CD8-positive, alpha-beta memory T cell (primary cell): ENCODE measurements around the gene WDR54. TPM values are rescaled to one million over a fixed set of nuclear protein-coding genes. Genes with fewer than 3 reads are reported as not detected.

Source experiments
- CTCF ChIA-PET: fragments of 350-600 bp; sonication (Branson Sonifier 250); formaldehyde crosslinking; loops from one replicate; lab custom pipeline; 2021; ENCODE audit warnings: antibody characterized with exemption; lab: Charles Lee
- POLR2A ChIA-PET: fragments of 350-600 bp; sonication (Branson Sonifier 250); formaldehyde crosslinking; loops from one replicate; lab custom pipeline; 2021; ENCODE audit warnings: antibody characterized with exemption; lab: Charles Lee
- DNase-seq, 5 donors: peaks; one replicate each; pipeline versions ENCODE4 v3.0.0 to v3.0.0-alpha.2; 2020 to 2022; ENCODE audit warnings: mixed read lengths in 1 of 5
- H3K27ac ChIP-seq: one replicate; pipeline ENCODE4 v1.7.0; 2013; ENCODE audit warnings: low read depth, mild to moderate bottlenecking, low read length, moderate library complexity
- H3K27me3 ChIP-seq: 2 replicates; pipeline ENCODE4 v1.7.0; 2013; ENCODE audit warnings: low read length, mild to moderate bottlenecking; ENCODE audit not compliant: insufficient read depth, poor library complexity, severe bottlenecking
- H3K36me3 ChIP-seq: 2 replicates; pipeline ENCODE4 v1.7.0; 2013; ENCODE audit warnings: mild to moderate bottlenecking, low read length, moderate library complexity; ENCODE audit not compliant: insufficient read depth
- H3K4me1 ChIP-seq: 2 replicates; pipeline ENCODE4 v1.7.0; 2013; ENCODE audit warnings: mild to moderate bottlenecking, low read length, moderate library complexity; ENCODE audit not compliant: insufficient read depth
- H3K4me3 ChIP-seq: 2 replicates; pipeline ENCODE4 v1.7.0; 2013; ENCODE audit warnings: mild to moderate bottlenecking, low read length
- H3K9me3 ChIP-seq: 2 replicates; pipeline ENCODE4 v1.7.0; 2013; ENCODE audit warnings: mild to moderate bottlenecking, low read length
- H3K27ac Mint-ChIP-seq, 8 donors: one replicate each; pipeline ENCODE4 v1.8.0; 2020 to 2021; ENCODE audit warnings: mixed read lengths in 8 of 8, mild to moderate bottlenecking in 6 of 8, inconsistent platforms in 3 of 8, moderate library complexity in 3 of 8
- H3K27me3 Mint-ChIP-seq, 2 donors: one replicate each; pipeline ENCODE4 v1.8.0; 2020 to 2021; ENCODE audit warnings: mixed read lengths in 2 of 2, mild to moderate bottlenecking in 1 of 2, moderate library complexity in 1 of 2
- H3K36me3 Mint-ChIP-seq, 3 donors: one replicate each; pipeline ENCODE4 v1.8.0; 2020 to 2021; ENCODE audit warnings: mixed read lengths in 3 of 3, inconsistent platforms in 1 of 3, mild to moderate bottlenecking in 1 of 3
- H3K4me1 Mint-ChIP-seq, 3 donors: one replicate each; pipeline ENCODE4 v1.8.0; 2020 to 2021; ENCODE audit warnings: mixed read lengths in 3 of 3, inconsistent platforms in 1 of 3, mild to moderate bottlenecking in 1 of 3
- H3K4me3 Mint-ChIP-seq, 7 donors: one replicate each; pipeline ENCODE4 v1.8.0; 2020 to 2021; ENCODE audit warnings: mixed read lengths in 7 of 7, mild to moderate bottlenecking in 6 of 7, moderate library complexity in 4 of 7, inconsistent platforms in 2 of 7
- H3K9me3 Mint-ChIP-seq, 5 donors: one replicate each; pipeline ENCODE4 v1.8.0; 2020 to 2022; ENCODE audit warnings: mixed read lengths in 5 of 5, mild to moderate bottlenecking in 3 of 5, moderate library complexity in 2 of 5, inconsistent platforms in 1 of 5
- polyA plus RNA-seq: library from polyadenylated mRNA; unstranded; fragments of 300-500 nt; fragmentation: Illumina TruSeq; gene quantifications from one replicate; pipeline ENCODE4 v1.2.3, GENCODE V29; 2021
- total RNA-seq, 2 experiments: library from RNA; stranded (reverse); gene quantifications; one replicate each; pipeline ENCODE4 v1.2.3, GENCODE V29; 2021

Gene WDR54
- total and polyA plus RNA-seq, 3 experiments from 2014 or later = 55.5 to 86.6 (median 75.5) TPM

- Histone ChIP-seq H3K4me3 (no peak overlapping the region), H3K27ac (no peak overlapping the region), H3K36me3 (no peaks in the 10 kb centered on the region), H3K27me3 (peaks cover 3% of the 10 kb centered on the region), H3K4me1 (no peaks in the 10 kb centered on the region), H3K9me3 (no peaks in the 10 kb centered on the region)
- Mint-ChIP-seq H3K4me3 (no peak overlapping the region), H3K9me3 (no peaks in the 10 kb centered on the region), H3K4me1 (no peaks in the 10 kb centered on the region), H3K27me3 (peaks cover 21 to 35% of the 10 kb centered on the region in 2 donors), H3K36me3 (no peaks in the 10 kb centered on the region), H3K27ac (no peak overlapping the region)
- POLR2A ChIA-PET = no interaction called here
- CTCF ChIA-PET = no interaction called here
- no peak for DNase-seq
Observed at GRCh38 chr2:74406035-74406434, 15.5 kb upstream of the WDR54 start.

GRCh38 chr2:74407682-74408081 is 13.8 kb upstream of the WDR54 start:
- Mint-ChIP-seq H3K9me3 (no peaks in the 10 kb centered on the region), H3K36me3 (no peaks in the 10 kb centered on the region), H3K4me3 (no peak overlapping the region), H3K27ac (no peak overlapping the region), H3K27me3 (peaks cover 25 to 41% of the 10 kb centered on the region in 2 donors), H3K4me1 (no peaks in the 10 kb centered on the region)
- ChIA-PET CTCF (interaction anchor here (1.0 kb wide), 1 partner anchor 16 kb away, joined by 3 read pairs; no protein-coding TSS in a partner anchor), POLR2A (no interaction called here)
- no peak for DNase-seq
- Histone ChIP-seq H3K27me3 (peaks cover 3% of the 10 kb centered on the region), H3K4me3 (no peak overlapping the region), H3K4me1 (no peaks in the 10 kb centered on the region), H3K9me3 (no peaks in the 10 kb centered on the region), H3K36me3 (no peaks in the 10 kb centered on the region), H3K27ac (no peak overlapping the region)

GRCh38 chr2:74413001-74413698 is 8.4 kb upstream of the WDR54 start:
- Histone ChIP-seq H3K36me3 (no peaks in the 10 kb centered on the region), H3K4me1 (peaks cover 6% of the 10 kb centered on the region), H3K27me3 (peaks cover 6% of the 10 kb centered on the region), H3K4me3 (no peak overlapping the region), H3K9me3 (no peaks in the 10 kb centered on the region), H3K27ac (no peak overlapping the region)
- Mint-ChIP-seq H3K4me3 (peak overlapping the region in 2 of 7 donors; percentile 16 to 40), H3K27ac (peak overlapping the region in 1 of 8 donors; percentile 8), H3K9me3 (no peaks in the 10 kb centered on the region), H3K4me1 (peaks cover 0 to 16% (median 4%) of the 10 kb centered on the region in 3 donors), H3K27me3 (peaks cover 23 to 36% of the 10 kb centered on the region in 2 donors), H3K36me3 (peaks cover 0 to 2% (median 0%) of the 10 kb centered on the region in 3 donors)
- CTCF ChIA-PET = interaction anchor here (1.0 kb wide), 1 partner anchor 9 kb away, joined by 3 read pairs; no protein-coding TSS in a partner anchor
- no peak for DNase-seq
- POLR2A ChIA-PET = no interaction called here

- no peak for DNase-seq
- Mint-ChIP-seq H3K4me3 (peak overlapping the region in 4 of 7 donors; percentile 50 to 74 (median 64)), H3K27me3 (peaks cover 19 to 24% of the 10 kb centered on the region in 2 donors), H3K36me3 (peaks cover 0 to 2% (median 0%) of the 10 kb centered on the region in 3 donors), H3K9me3 (no peaks in the 10 kb centered on the region), H3K27ac (peak overlapping the region in 1 of 8 donors; percentile 45), H3K4me1 (peaks cover 0 to 16% (median 4%) of the 10 kb centered on the region in 3 donors)
- ChIA-PET POLR2A (no interaction called here), CTCF (no interaction called here)
- Histone ChIP-seq H3K4me3 (peak overlapping the region; percentile 51), H3K4me1 (peaks cover 6% of the 10 kb centered on the region), H3K27ac (no peak overlapping the region), H3K36me3 (no peaks in the 10 kb centered on the region), H3K27me3 (peaks cover 6% of the 10 kb centered on the region), H3K9me3 (no peaks in the 10 kb centered on the region)
Observed at GRCh38 chr2:74414441-74414840, 7.1 kb upstream of the WDR54 start.

- peak in 1 of 5 donors; percentile 18 for DNase-seq
- ChIA-PET POLR2A (no interaction called here), CTCF (interaction anchor here (1.3 kb wide), 1 partner anchor 24 kb away, joined by 4 read pairs; no protein-coding TSS in a partner anchor)
- H3K9me3 Mint-ChIP-seq = no peaks in the 10 kb centered on the region
- H3K27me3 Mint-ChIP-seq = peaks cover 18 to 21% of the 10 kb centered on the region in 2 donors
- H3K27ac Mint-ChIP-seq = peak overlapping the region in 1 of 8 donors; percentile 46
- Histone ChIP-seq H3K9me3 (no peaks in the 10 kb centered on the region), H3K4me3 (peak overlapping the region; percentile 51), H3K27ac (no peak overlapping the region), H3K27me3 (peaks cover 6% of the 10 kb centered on the region), H3K36me3 (no peaks in the 10 kb centered on the region), H3K4me1 (peaks cover 7% of the 10 kb centered on the region)
- H3K4me3 Mint-ChIP-seq = peak overlapping the region in 6 of 7 donors; percentile 19 to 74 (median 42)
- H3K36me3 Mint-ChIP-seq = peaks cover 0 to 2% (median 0%) of the 10 kb centered on the region in 3 donors
- H3K4me1 Mint-ChIP-seq = peaks cover 0 to 20% (median 5%) of the 10 kb centered on the region in 3 donors
Observed at GRCh38 chr2:74414881-74415761, 6.4 kb upstream of the WDR54 start.

GRCh38 chr2:74415762-74416395 is 5.7 kb upstream of the WDR54 start:
- Mint-ChIP-seq H3K4me3 (peak overlapping the region in 3 of 7 donors; percentile 47 to 76 (median 56)), H3K4me1 (peaks cover 1 to 25% (median 9%) of the 10 kb centered on the region in 3 donors), H3K36me3 (peaks cover 0 to 2% (median 0%) of the 10 kb centered on the region in 3 donors), H3K9me3 (no peaks in the 10 kb centered on the region), H3K27me3 (peaks cover 18 to 20% of the 10 kb centered on the region in 2 donors), H3K27ac (peak overlapping the region in 2 of 8 donors; percentile 9 to 46)
- Histone ChIP-seq H3K27me3 (peaks cover 6% of the 10 kb centered on the region), H3K4me3 (peak overlapping the region; percentile 21), H3K27ac (no peak overlapping the region), H3K4me1 (peaks cover 15% of the 10 kb centered on the region), H3K9me3 (no peaks in the 10 kb centered on the region), H3K36me3 (no peaks in the 10 kb centered on the region)
- DNase-seq = no peak
- ChIA-PET CTCF (interaction anchor here (1.3 kb wide), 1 partner anchor 25 kb away, joined by 4 read pairs; no protein-coding TSS in a partner anchor), POLR2A (no interaction called here)

GRCh38 chr2:74416778-74417177 is 4.8 kb upstream of the WDR54 start:
- Histone ChIP-seq H3K4me1 (peaks cover 19% of the 10 kb centered on the region), H3K4me3 (no peak overlapping the region), H3K9me3 (no peaks in the 10 kb centered on the region), H3K27ac (no peak overlapping the region), H3K36me3 (no peaks in the 10 kb centered on the region), H3K27me3 (peaks cover 6% of the 10 kb centered on the region)
- Mint-ChIP-seq H3K4me3 (peak overlapping the region in 1 of 7 donors; percentile 76), H3K36me3 (peaks cover 0 to 4% (median 2%) of the 10 kb centered on the region in 3 donors), H3K4me1 (peaks cover 6 to 31% (median 14%) of the 10 kb centered on the region in 3 donors), H3K27me3 (peaks cover 12 to 19% of the 10 kb centered on the region in 2 donors), H3K9me3 (no peaks in the 10 kb centered on the region), H3K27ac (peak overlapping the region in 2 of 8 donors; percentile 53 to 70)
- CTCF ChIA-PET = no interaction called here
- POLR2A ChIA-PET = no interaction called here
- no peak for DNase-seq
